Smooth muscle cell (in vitro differentiated cells): ENCODE results near the gene ITPRID2. TPM values are rescaled to one million over a fixed set of nuclear protein-coding genes. Genes with fewer than 3 reads are reported as not detected.
"Not testable (repeated sequence)": the region's sequence is repeated elsewhere in the genome, so short reads cannot be mapped to it uniquely, and the experiment has no call there.

Experiments
- DNase-seq: peaks from one replicate; lab custom pipeline; 2025; ENCODE audit not compliant: unreplicated experiment; lab: John Stamatoyannopoulos, UW
- H2AFZ ChIP-seq: fragments of 200-600 bp; sonication (generic); 2 replicates; pipeline ENCODE4 v1.6.0; 2016; ENCODE audit warnings: antibody characterized with exemption, low read depth, mild to moderate bottlenecking
- H3F3A ChIP-seq: fragments of 200-600 bp; sonication (generic); 2 replicates; pipeline ENCODE4 v1.6.0; 2017; ENCODE audit warnings: antibody characterized with exemption, low read depth
- H3K27ac ChIP-seq: fragments of 200-600 bp; sonication (generic); 2 replicates; pipeline ENCODE4 v1.5.1; 2016; ENCODE audit warnings: low read depth, mild to moderate bottlenecking
- H3K27me3 ChIP-seq: fragments of 200-600 bp; sonication (generic); 2 replicates; pipeline ENCODE4 v1.6.1; 2016; ENCODE audit warnings: low read depth, mild to moderate bottlenecking
- H3K36me3 ChIP-seq: fragments of 200-600 bp; sonication (generic); 2 replicates; pipeline ENCODE4 v1.5.1; 2016; ENCODE audit warnings: low read depth
- H3K4me1 ChIP-seq: fragments of 200-600 bp; sonication (generic); 2 replicates; pipeline ENCODE4 v1.5.1; 2016; ENCODE audit warnings: low read depth
- H3K4me2 ChIP-seq: fragments of 200-600 bp; sonication (generic); 2 replicates; pipeline ENCODE4 v1.6.0; 2016; ENCODE audit warnings: mild to moderate bottlenecking
- H3K4me3 ChIP-seq: fragments of 200-600 bp; sonication (generic); 2 replicates; pipeline ENCODE4 v1.5.1; 2016; ENCODE audit warnings: mild to moderate bottlenecking
- H3K79me2 ChIP-seq: fragments of 200-600 bp; sonication (generic); 2 replicates; pipeline ENCODE4 v1.6.0; 2016; ENCODE audit warnings: low read depth, mild to moderate bottlenecking
- H3K9ac ChIP-seq: fragments of 200-600 bp; sonication (generic); 2 replicates; pipeline ENCODE4 v1.6.0; 2016; ENCODE audit warnings: low read depth
- H3K9me3 ChIP-seq: fragments of 200-600 bp; sonication (generic); replicated peaks from 2 replicates; pipeline ENCODE4 v1.5.1; 2016; ENCODE audit warnings: low read depth
- H4K20me1 ChIP-seq: fragments of 200-600 bp; sonication (generic); 2 replicates; pipeline ENCODE4 v1.6.0; 2016; ENCODE audit warnings: low read depth
- CTCF ChIP-seq: fragments of 200-600 bp; sonication (generic); IDR thresholded peaks from 2 replicates; pipeline ENCODE4 v1.5.1; 2017; ENCODE audit warnings: borderline replicate concordance, mild to moderate bottlenecking, antibody characterized with exemption; ENCODE audit not compliant: insufficient read depth, poor library complexity, severe bottlenecking
- WGBS: methylation state at CpG from one replicate; pipeline ENCODE4 v1.1.7; 2016; ENCODE audit warnings: low lambda C conversion rate; 5-methylcytosine and 5-hydroxymethylcytosine counted together
- polyA plus RNA-seq: library from polyadenylated mRNA; unstranded; fragments of >200 nt; fragmentation: Nextera tagmentation; extraction: Ambion mirVana; gene quantifications from 2 replicates; pipeline ENCODE4 v1.2.1, GENCODE V29; 2016
- total RNA-seq: library from RNA; depleted of rRNA; stranded (reverse); fragments of >200 nt; gene quantifications from 2 replicates; pipeline ENCODE4 v1.2.3, GENCODE V29; 2014

The ITPRID2 gene
- total and polyA plus RNA-seq, 2 experiments from 2014 or later = 28.2 to 556 TPM

DNA sequence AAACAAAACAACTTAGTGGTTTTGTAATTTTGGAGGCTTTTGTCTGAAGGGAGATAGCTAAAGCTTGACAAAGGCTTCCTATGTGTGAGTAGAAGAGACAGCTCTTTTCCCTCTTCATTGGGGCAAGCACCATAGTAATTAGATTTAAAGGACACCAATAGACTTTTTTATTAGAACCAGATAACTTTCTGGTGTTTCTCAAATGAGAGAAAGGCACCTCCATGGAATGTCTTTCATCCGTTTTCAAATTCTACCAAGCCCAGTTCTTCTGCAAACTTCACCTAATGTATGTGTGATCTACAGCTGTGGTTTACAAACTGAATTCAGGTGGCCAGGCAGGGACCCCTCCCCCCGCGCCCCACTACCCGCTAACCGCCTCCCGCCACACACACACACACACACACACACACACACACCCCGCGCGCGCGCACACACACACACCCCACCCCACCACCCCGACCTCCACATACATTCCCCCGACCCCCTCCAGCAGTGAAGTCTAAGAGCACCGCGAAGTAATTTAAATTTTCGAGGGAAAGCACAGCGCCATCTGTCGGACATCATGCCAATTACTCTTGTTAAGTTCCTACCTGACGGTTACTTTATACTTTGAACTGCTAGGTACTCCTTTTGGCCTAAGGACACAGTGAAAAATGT is 62.5 kb downstream of the ITPRID2 start:
- WGBS = 0% methylated on average over 8 of the region's 19 CpGs
- H3F3A ChIP-seq = peaks cover 4% of the 10 kb centered on the region
- peak; percentile 9 for DNase-seq
- peak overlapping the region; percentile 81 for H3K4me2 ChIP-seq
- peak overlapping the region; percentile 70 for H3K27ac ChIP-seq
- no peaks in the 10 kb centered on the region for H4K20me1 ChIP-seq
- peak; percentile 72 for TF ChIP-seq CTCF
- no peaks in the 10 kb centered on the region for H3K27me3 ChIP-seq
- H2AFZ ChIP-seq = peak overlapping the region; percentile 29
- peaks cover 5% of the 10 kb centered on the region for H3K4me1 ChIP-seq
- H3K36me3 ChIP-seq = no peaks in the 10 kb centered on the region
- peak overlapping the region; percentile 49 for H3K4me3 ChIP-seq
- no peaks in the 10 kb centered on the region for H3K9me3 ChIP-seq
- H3K9ac ChIP-seq = peak overlapping the region; percentile 13
- no peaks in the 10 kb centered on the region for H3K79me2 ChIP-seq

DNA sequence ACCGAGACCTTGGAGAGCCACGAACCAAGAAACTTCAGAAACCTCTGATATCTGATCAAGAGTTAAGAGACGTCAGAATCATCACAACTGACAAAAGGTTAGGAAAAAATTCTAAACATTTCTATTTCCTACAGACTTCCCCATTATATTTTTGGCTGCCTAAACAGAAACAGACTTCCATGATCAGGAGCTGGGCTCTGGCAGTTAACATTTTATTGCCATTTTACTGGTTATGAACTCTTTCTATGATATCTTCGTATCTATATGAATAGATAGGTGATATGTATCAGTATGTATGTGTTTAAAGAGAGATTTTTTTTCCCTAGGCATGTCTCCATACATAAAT is 63.0 kb downstream of the ITPRID2 start:
- H2AFZ ChIP-seq = peak overlapping the region; percentile 29
- H3K4me1 ChIP-seq = peaks cover 5% of the 10 kb centered on the region
- DNase-seq = no peak
- H3K36me3 ChIP-seq = no peaks in the 10 kb centered on the region
- H3K9me3 ChIP-seq = no peaks in the 10 kb centered on the region
- peaks cover 4% of the 10 kb centered on the region for H3F3A ChIP-seq
- peak overlapping the region; percentile 70 for H3K27ac ChIP-seq
- H3K4me2 ChIP-seq = peak overlapping the region; percentile 81
- peak overlapping the region; percentile 49 for H3K4me3 ChIP-seq
- TF ChIP-seq CTCF = no peak
- H3K27me3 ChIP-seq = no peaks in the 10 kb centered on the region
- H3K9ac ChIP-seq = peak overlapping the region; percentile 13
- WGBS = 17% methylated on average over 4 of the region's 4 CpGs
- H4K20me1 ChIP-seq = no peaks in the 10 kb centered on the region
- H3K79me2 ChIP-seq = no peaks in the 10 kb centered on the region

GRCh38 chr2:181955010-181955409 is 63.5 kb downstream of the ITPRID2 start:
- Histone ChIP-seq H3K79me2 (no peaks in the 10 kb centered on the region), H3K27me3 (no peaks in the 10 kb centered on the region), H4K20me1 (no peaks in the 10 kb centered on the region), H3K36me3 (no peaks in the 10 kb centered on the region), H3K27ac (peak overlapping the region; percentile 70), H3K4me3 (no peak overlapping the region), H3K4me2 (peak overlapping the region; percentile 81), H3K9ac (no peak overlapping the region), H2AFZ (no peak overlapping the region), H3K9me3 (no peaks in the 10 kb centered on the region), H3K4me1 (peaks cover 5% of the 10 kb centered on the region), H3F3A (peaks cover 4% of the 10 kb centered on the region)
- WGBS = 47% methylated on average over 1 of the region's 1 CpG
- no peak for DNase-seq
- no peak for TF ChIP-seq CTCF

DNA sequence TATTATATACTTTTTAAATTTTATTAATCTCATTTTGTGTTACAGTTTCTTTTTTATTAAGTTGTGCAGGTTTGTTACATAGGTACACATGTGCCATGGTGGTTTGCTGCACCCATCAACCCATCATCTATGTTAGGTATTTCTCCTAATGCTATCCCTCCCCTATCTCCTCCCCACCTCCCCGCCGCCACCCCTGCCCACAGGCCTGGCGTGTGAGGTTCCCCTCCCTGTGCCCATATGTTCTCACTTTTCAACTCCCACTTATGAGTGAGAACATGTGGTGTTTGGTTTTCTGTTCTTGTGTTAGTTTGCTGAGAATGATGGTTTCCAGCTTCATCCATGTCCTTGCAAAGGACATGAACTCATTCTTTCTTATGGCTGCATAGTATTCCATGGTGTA is 64.3 kb downstream of the ITPRID2 start:
- not testable (repeated sequence) for H3K4me1 ChIP-seq, H3K4me2 ChIP-seq, H3K79me2 ChIP-seq, H3K9ac ChIP-seq, H3K9me3 ChIP-seq, H3F3A ChIP-seq, DNase-seq, H3K4me3 ChIP-seq, H3K27ac ChIP-seq, H2AFZ ChIP-seq, H4K20me1 ChIP-seq, H3K36me3 ChIP-seq, H3K27me3 ChIP-seq
- 100% methylated on average over 3 of the region's 3 CpGs for WGBS
